ENCODE measurements around the gene PLPPR3. TPM values are rescaled to one million over a fixed set of nuclear protein-coding genes. Genes with fewer than 3 reads are reported as not detected.

PLPPR3 gene
- total RNA-seq, 4 donors from 2014 or later, result not detected

- no peaks in the 10 kb centered on the region for H3K27me3 ChIP-seq
- TF ChIP-seq CTCF (IDR thresholded peaks at IDR 0.05) (no peak), POLR2A (IDR thresholded peaks at IDR 0.05) (no peak), POLR2AphosphoS5 (IDR thresholded peaks at IDR 0.05) (no peak), EP300 (IDR thresholded peaks at IDR 0.05) (no peak)
- peak overlapping the region; percentile 20 for H3K27ac ChIP-seq
- no peaks in the 10 kb centered on the region for H3K36me3 ChIP-seq
- no peaks in the 10 kb centered on the region for H3K9me3 ChIP-seq
- peaks cover 49% of the 10 kb centered on the region for H3K4me1 ChIP-seq
- 84% methylated on average over 22 of the region's 28 CpGs for WGBS
- DNase-seq (ENCODE audit: low spot score in 2 of 2), result no peak
- no peak overlapping the region for H3K4me3 ChIP-seq
Measured at GRCh38 chr19:795073-795611, 26.6 kb downstream of the PLPPR3 start.

- no peak for DNase-seq (ENCODE audit: low spot score in 2 of 2)
- TF ChIP-seq CTCF (IDR thresholded peaks at IDR 0.05) (no peak), EP300 (IDR thresholded peaks at IDR 0.05) (no peak), POLR2AphosphoS5 (IDR thresholded peaks at IDR 0.05) (no peak), POLR2A (IDR thresholded peaks at IDR 0.05) (no peak)
- no peaks in the 10 kb centered on the region for H3K27me3 ChIP-seq
- no peak overlapping the region for H3K27ac ChIP-seq
- no peak overlapping the region for H3K4me3 ChIP-seq
- no peaks in the 10 kb centered on the region for H3K9me3 ChIP-seq
- 95% methylated on average over 12 of the region's 12 CpGs for WGBS
- no peaks in the 10 kb centered on the region for H3K36me3 ChIP-seq
- peaks cover 48% of the 10 kb centered on the region for H3K4me1 ChIP-seq
Measured at GRCh38 chr19:793806-794205, 27.9 kb downstream of the PLPPR3 start.

GRCh38 chr19:792306-792885 is 29.4 kb downstream of the PLPPR3 start:
- H3K27me3 ChIP-seq, result no peaks in the 10 kb centered on the region
- no peaks in the 10 kb centered on the region for H3K36me3 ChIP-seq
- 66% methylated on average over 13 of the region's 16 CpGs for WGBS
- H3K4me3 ChIP-seq, result no peak overlapping the region
- H3K4me1 ChIP-seq, result peaks cover 50% of the 10 kb centered on the region
- H3K27ac ChIP-seq, result no peak overlapping the region
- H3K9me3 ChIP-seq, result no peaks in the 10 kb centered on the region
- TF ChIP-seq POLR2AphosphoS5 (IDR thresholded peaks at IDR 0.05) (no peak), POLR2A (IDR thresholded peaks at IDR 0.05) (no peak), CTCF (IDR thresholded peaks at IDR 0.05) (no peak), EP300 (IDR thresholded peaks at IDR 0.05) (no peak)
- no peak for DNase-seq (ENCODE audit: low spot score in 2 of 2)

GRCh38 chr19:791567-792305 is 30.0 kb downstream of the PLPPR3 start:
- H3K9me3 ChIP-seq, result no peaks in the 10 kb centered on the region
- TF ChIP-seq POLR2A (IDR thresholded peaks at IDR 0.05) (no peak), POLR2AphosphoS5 (IDR thresholded peaks at IDR 0.05) (no peak), CTCF (IDR thresholded peaks at IDR 0.05) (no peak), EP300 (IDR thresholded peaks at IDR 0.05) (no peak)
- H3K27ac ChIP-seq, result peak overlapping the region; percentile 48
- no peaks in the 10 kb centered on the region for H3K27me3 ChIP-seq
- H3K4me1 ChIP-seq, result peaks cover 50% of the 10 kb centered on the region
- H3K36me3 ChIP-seq, result no peaks in the 10 kb centered on the region
- 55% methylated on average over 8 of the region's 8 CpGs for WGBS
- no peak overlapping the region for H3K4me3 ChIP-seq
- DNase-seq (ENCODE audit: low spot score in 2 of 2), result no peak

GRCh38 chr19:791007-791566 is 30.7 kb downstream of the PLPPR3 start:
- no peaks in the 10 kb centered on the region for H3K9me3 ChIP-seq
- H3K36me3 ChIP-seq, result no peaks in the 10 kb centered on the region
- no peak overlapping the region for H3K4me3 ChIP-seq
- H3K4me1 ChIP-seq, result peaks cover 45% of the 10 kb centered on the region
- 90% methylated on average over 26 of the region's 26 CpGs for WGBS
- no peak for DNase-seq (ENCODE audit: low spot score in 2 of 2)
- peak overlapping the region; percentile 48 for H3K27ac ChIP-seq
- H3K27me3 ChIP-seq, result no peaks in the 10 kb centered on the region
- TF ChIP-seq CTCF (IDR thresholded peaks at IDR 0.05) (no peak), POLR2AphosphoS5 (IDR thresholded peaks at IDR 0.05) (no peak)

All from suprapubic skin (tissue), 4 donors.